K562 (cell line): ENCODE data around the gene PPP1R13B. TPM values are rescaled to one million over a fixed set of nuclear protein-coding genes. Genes with fewer than 3 reads are reported as not detected.

ENCODE experiments used
- ATAC-seq: fragments of 200-7000 bp; cut with Tn5 transposase; 3 replicates; pipeline ENCODE4 v1.9.1; 2020; ENCODE audit warnings: moderate library complexity
- BruUV-seq: library from RNA; stranded (reverse); fragments of 400-500 nt; replicated peaks from 2 replicates; lab custom pipeline; 2021; lab: Mats Ljungman, UMichigan
- CTCF ChIA-PET: fragments of 300-600 bp; formaldehyde crosslinking; extraction: SDS; loops from one replicate; lab custom pipeline; 2021; ENCODE audit warnings: low intra/inter-chr PET ratio; lab: Yijun Ruan, JAX
- POLR2A ChIA-PET: fragments of 300-600, 350-650 bp; sonication (Branson Sonifier 250); formaldehyde crosslinking; extraction: SDS; loops from one replicate; lab custom pipeline; 2021; ENCODE audit warnings: antibody characterized with exemption, inconsistent platforms; lab: Yijun Ruan, JAX
- DNase-seq, 4 experiments: peaks; one replicate each; pipeline versions ENCODE4 v3.0.0 to v3.0.0-alpha.2; 2011 to 2018; ENCODE audit warnings: low spot score in 3 of 4, mixed read lengths in 3 of 4; ENCODE audit errors: extremely low read depth in 1 of 4
- FAIRE-seq: peaks from 2 replicates; lab custom pipeline; 2011; peaks lifted over from hg19 to GRCh38; lab: Jason Lieb, UNC
- H2AFZ ChIP-seq: 2 replicates; pipeline ENCODE4 v1.6.0; 2011; ENCODE audit warnings: low read depth, low read length, control low read depth, inconsistent platforms
- H3K27ac ChIP-seq: fragments of 200-600 bp; 3 replicates; pipeline ENCODE4 v1.8.0; 2011; ENCODE audit warnings: low read depth, mild to moderate bottlenecking, control low read depth, inconsistent platforms, low read length, moderate library complexity, mixed read lengths; ENCODE audit errors: extremely low read depth
- H3K27me3 ChIP-seq, 2 experiments: fragments of 300-600 bp in 1 of 2; 2 replicates in 1 of 2; 3 replicates in 1 of 2; pipeline versions ENCODE4 v1.6.0 to v1.8.0; 2011; ENCODE audit warnings: inconsistent platforms in 2 of 2, low read length in 2 of 2, mild to moderate bottlenecking in 1 of 2, mixed read lengths in 1 of 2, moderate library complexity in 1 of 2; ENCODE audit not compliant: control insufficient read depth in 2 of 2, insufficient read depth in 2 of 2
- H3K36me3 ChIP-seq: fragments of 300-600 bp; 3 replicates; pipeline ENCODE4 v1.8.0; 2011; ENCODE audit warnings: mild to moderate bottlenecking, low read length, inconsistent platforms; ENCODE audit not compliant: control insufficient read depth, insufficient read depth
- H3K4me1 ChIP-seq, 2 experiments: fragments of 200-600 bp in 1 of 2; replicated peaks in 1 of 2; 2 replicates in 1 of 2; 3 replicates in 1 of 2; pipeline versions ENCODE4 v1.5.1 to v1.8.0; 2011; ENCODE audit warnings: inconsistent platforms in 2 of 2, low read length in 2 of 2, mild to moderate bottlenecking in 1 of 2, mixed read lengths in 1 of 2, moderate library complexity in 1 of 2; ENCODE audit not compliant: control insufficient read depth in 2 of 2, insufficient read depth in 2 of 2
- H3K4me2 ChIP-seq: 2 replicates; pipeline ENCODE4 v1.6.1; 2011; ENCODE audit warnings: low read length, control low read depth, inconsistent platforms, mixed read lengths; ENCODE audit not compliant: insufficient read depth
- H3K4me3 ChIP-seq: fragments of 200-600 bp; sonication (generic), shearing (Covaris generic); 2 replicates; pipeline ENCODE4 v1.5.1; 2016; ENCODE audit warnings: control low read depth, inconsistent platforms
- H3K79me2 ChIP-seq: fragments of 200-600 bp; 3 replicates; pipeline ENCODE4 v1.8.0; 2011; ENCODE audit warnings: low read length, inconsistent platforms; ENCODE audit not compliant: control insufficient read depth, insufficient read depth
- H3K9ac ChIP-seq, 2 experiments: 2 replicates each; pipeline versions ENCODE4 v1.6.0 to v1.6.1; 2011; ENCODE audit warnings: low read depth in 2 of 2, low read length in 2 of 2, control low read depth in 1 of 2, inconsistent platforms in 1 of 2, mild to moderate bottlenecking in 1 of 2, mixed read lengths in 1 of 2; ENCODE audit not compliant: insufficient read depth in 1 of 2
- H3K9me1 ChIP-seq: one replicate; pipeline ENCODE4 v1.6.0; 2011; ENCODE audit warnings: inconsistent platforms, mild to moderate bottlenecking, low read length, moderate library complexity; ENCODE audit not compliant: control insufficient read depth, insufficient read depth
- H3K9me3 ChIP-seq: replicated peaks from 2 replicates; pipeline ENCODE4 v1.5.1; 2011; ENCODE audit warnings: low read depth, low read length, inconsistent platforms; ENCODE audit not compliant: control insufficient read depth, insufficient read depth
- H4K20me1 ChIP-seq: replicated peaks from 2 replicates; pipeline ENCODE4 v1.6.1; 2011; ENCODE audit warnings: low read length, inconsistent platforms, mixed read lengths; ENCODE audit not compliant: control insufficient read depth, insufficient read depth
- CEBPB ChIP-seq: fragments of 450-650 bp; IDR thresholded peaks from 2 replicates; pipeline ENCODE4 v1.6.1; 2016; ENCODE audit warnings: missing genetic modification characterization, missing compliant biosample characterization
- ELF1 ChIP-seq: fragments of 200-800 bp; sonication (Bioruptor generic); IDR thresholded peaks from 2 replicates; pipeline ENCODE4 v1.6.1; 2016; ENCODE audit warnings: missing genetic modification characterization, missing compliant biosample characterization
- EZH2 ChIP-seq: IDR thresholded peaks from 2 replicates; pipeline ENCODE4 v1.6.1; 2012; ENCODE audit warnings: low read depth, mild to moderate bottlenecking, inconsistent platforms, low read length, borderline replicate concordance
- PHF8 ChIP-seq: fragments of 200-600 bp; sonication (generic); IDR thresholded peaks from 2 replicates; pipeline ENCODE4 v1.6.1; 2012; ENCODE audit warnings: mixed run types, mild to moderate bottlenecking, inconsistent platforms, low read length, moderate library complexity, borderline replicate concordance
- SIN3B ChIP-seq: fragments of 450-650 bp; IDR thresholded peaks from 2 replicates; pipeline ENCODE4 v1.6.1; 2017; ENCODE audit warnings: low read depth, mild to moderate bottlenecking, moderate library complexity
- ZEB2 ChIP-seq: fragments of 450-650 bp; IDR thresholded peaks from 2 replicates; pipeline ENCODE4 v1.6.1; 2016
- ZNF324 ChIP-seq: fragments of 250-450 bp; sonication (Bioruptor Pico); IDR thresholded peaks from 2 replicates; pipeline ENCODE4 v1.4.0; 2020; ENCODE audit warnings: mild to moderate bottlenecking
- ZNF436 ChIP-seq: fragments of 250-450, 450-650 bp; sonication (Bioruptor Pico); formaldehyde crosslinking; IDR thresholded peaks from 2 replicates; pipeline ENCODE4 v1.7.0; 2020; ENCODE audit warnings: mild to moderate bottlenecking
- ZNF717 ChIP-seq: fragments of 250-450 bp; sonication (Bioruptor Pico); IDR thresholded peaks from 2 replicates; pipeline ENCODE4 v1.5.0; 2021
- WGBS: fragments of 100-300 bp; shearing (Covaris generic); methylation state at CpG from one replicate; pipeline ENCODE4 v1.1.6; 2016; ENCODE audit warnings: low coverage, mixed read lengths; ENCODE audit not compliant: insufficient coverage; ENCODE audit errors: missing lambda C conversion rate; 5-methylcytosine and 5-hydroxymethylcytosine counted together
- in situ Hi-C: fragments of 300-500 bp; cut with MboI; formaldehyde crosslinking; loops from 4 replicates; pipeline ENCODE4 v1.15.0; 2018; ENCODE audit warnings: inconsistent platforms, mixed read lengths
- intact Hi-C: fragments of 100-400 bp; cut with micrococcal nuclease; formaldehyde crosslinking; loops from 2 replicates; pipeline ENCODE4 v1.14.2; 2022
- polyA plus RNA-seq, 8 experiments: library from polyadenylated mRNA; depleted of rRNA in 4 of 8; stranded (reverse) in 5 of 8; unstranded in 3 of 8; fragments of >200 nt; fragmentation: Nextera tagmentation in 2 of 8; fragmentation: Illumina TruSeq in 1 of 8; extraction: Ambion mirVana in 2 of 8; extraction: Trizol in 1 of 8; gene quantifications; 2 replicates each; pipeline versions ENCODE4 v1.2.1 to v1.2.3, GENCODE V29; 2011 to 2014; ENCODE audit warnings: inconsistent platforms in 1 of 8, missing spikeins in 1 of 8
- total RNA-seq, 7 experiments: library from RNA; depleted of rRNA in 6 of 7; stranded (reverse); fragments of >200 nt in 6 of 7; fragmentation: Illumina TruSeq in 2 of 7; extraction: Trizol in 2 of 7; gene quantifications; 2 replicates each; pipeline versions ENCODE4 v1.2.1 to v1.2.3, GENCODE V29; 2011 to 2021; ENCODE audit warnings: low replicate concordance in 1 of 7
- TF ChIP-seq, protein P1 (sequence below), 2 experiments: fragments of 200-800 bp in 1 of 2; sonication (Bioruptor generic) in 1 of 2; sonication (generic) in 1 of 2; formaldehyde crosslinking in 1 of 2; IDR thresholded peaks in 1 of 2; conservative IDR thresholded peaks in 1 of 2; 2 replicates each; pipeline versions ENCODE4 v1.5.0 to v1.6.1; 2016 to 2020; ENCODE audit warnings: missing compliant biosample characterization in 1 of 2, missing genetic modification characterization in 1 of 2, missing genetic modification reagents in 1 of 2
- TF ChIP-seq, protein P2 (sequence below): fragments of 250-450 bp; sonication (Bioruptor Pico); IDR thresholded peaks from 2 replicates; pipeline ENCODE4 v1.4.0; 2020; ENCODE audit warnings: borderline replicate concordance
- TF ChIP-seq, protein P3 (sequence below): conservative IDR thresholded peaks from 2 replicates; pipeline ENCODE4 v1.6.1; 2011; ENCODE audit warnings: low read depth, mild to moderate bottlenecking, low read length; ENCODE audit not compliant: control insufficient read depth
- TF ChIP-seq, protein P4 (sequence below): fragments of 450-650 bp; IDR thresholded peaks from 2 replicates; pipeline ENCODE4 v1.6.1; 2017; ENCODE audit warnings: antibody characterized with exemption, mild to moderate bottlenecking

Gene PPP1R13B
- total and polyA plus RNA-seq, 9 of the 15 experiments (the other 6 are each of a cell fraction or from before 2014, with no cell fraction given): 0.03 to 1.7 (median 0.15) TPM

DNA sequence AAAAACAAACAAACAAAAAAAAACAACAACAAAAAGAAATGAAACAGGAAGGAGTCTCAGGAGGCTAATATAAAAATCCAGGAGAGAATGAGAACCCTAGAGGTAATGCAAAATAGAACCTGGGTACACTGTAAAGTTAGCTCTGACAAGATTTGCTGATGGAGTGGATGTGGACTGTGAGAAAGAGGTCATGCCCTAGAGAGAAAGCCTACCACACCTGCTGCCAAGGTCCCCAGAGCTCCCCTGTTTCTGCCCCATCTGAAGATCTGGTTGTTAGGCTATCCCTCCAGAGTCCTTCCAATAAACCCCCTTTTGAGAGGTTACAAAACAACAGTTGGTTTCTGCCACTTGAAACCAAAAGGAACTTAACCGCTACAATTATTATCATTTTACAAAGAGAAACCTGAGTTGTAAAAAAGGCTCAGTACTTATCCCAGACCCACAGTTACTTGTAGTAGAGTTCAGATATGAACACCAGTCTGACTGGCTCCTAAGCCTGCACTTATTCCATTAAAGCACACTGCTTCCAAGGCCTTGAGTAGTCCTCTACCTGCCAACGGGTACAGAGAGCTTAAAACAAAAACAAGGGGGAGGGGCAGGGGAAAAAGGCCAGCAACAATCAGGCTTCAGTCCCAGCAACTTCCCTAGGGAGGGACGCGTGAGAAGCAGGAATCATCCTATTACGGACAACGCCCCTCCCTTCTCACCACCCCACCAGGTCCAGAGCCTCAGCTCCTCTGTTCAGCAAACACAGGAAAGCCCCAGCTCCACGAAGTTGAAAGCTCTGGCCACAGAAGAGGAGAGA, 27.7 kb downstream of the PPP1R13B start:
- DNase-seq (no peak), ATAC-seq (no peak), FAIRE-seq (no peak)
- intact Hi-C loops: no loop called here
- no peak overlapping the region for H3K27ac ChIP-seq
- in situ Hi-C loops: no loop called here
- H3K79me2 ChIP-seq: no peaks in the 10 kb centered on the region
- H3K4me1 ChIP-seq: no peaks in the 10 kb centered on the region
- no peaks in the 10 kb centered on the region for H4K20me1 ChIP-seq
- H3K9me3 ChIP-seq: no peaks in the 10 kb centered on the region
- BruUV-seq: no TSS peak
- no peak overlapping the region for H2AFZ ChIP-seq
- H3K4me2 ChIP-seq: no peak overlapping the region
- H3K9me1 ChIP-seq: no peaks in the 10 kb centered on the region
- POLR2A ChIA-PET: interaction anchor here (0.6 kb wide), 2 partner anchors 212 to 1219 kb away, joined by 3 read pairs; no protein-coding TSS in a partner anchor
- WGBS: 0% methylated on average over 3 of the region's 7 CpGs
- no peak overlapping the region for H3K4me3 ChIP-seq
- H3K27me3 ChIP-seq: peaks cover 4 to 7% of the 10 kb centered on the region in 2 experiments; a peak in 2 of 5 replicates
- CTCF ChIA-PET: no interaction called here
- no peak overlapping the region for H3K9ac ChIP-seq
- no peaks in the 10 kb centered on the region for H3K36me3 ChIP-seq
- TF ChIP-seq, protein P1, sequence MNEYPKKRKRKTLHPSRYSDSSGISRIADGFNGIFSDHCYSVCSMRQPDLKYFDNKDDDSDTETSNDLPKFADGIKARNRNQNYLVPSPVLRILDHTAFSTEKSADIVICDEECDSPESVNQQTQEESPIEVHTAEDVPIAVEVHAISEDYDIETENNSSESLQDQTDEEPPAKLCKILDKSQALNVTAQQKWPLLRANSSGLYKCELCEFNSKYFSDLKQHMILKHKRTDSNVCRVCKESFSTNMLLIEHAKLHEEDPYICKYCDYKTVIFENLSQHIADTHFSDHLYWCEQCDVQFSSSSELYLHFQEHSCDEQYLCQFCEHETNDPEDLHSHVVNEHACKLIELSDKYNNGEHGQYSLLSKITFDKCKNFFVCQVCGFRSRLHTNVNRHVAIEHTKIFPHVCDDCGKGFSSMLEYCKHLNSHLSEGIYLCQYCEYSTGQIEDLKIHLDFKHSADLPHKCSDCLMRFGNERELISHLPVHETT (CRISPR knock-in tag; conservative IDR thresholded peaks at IDR 0.05 in 1 of 2, IDR thresholded peaks at IDR 0.05 in 1 of 2): no peak
- TF ChIP-seq ZNF324 (CRISPR knock-in tag): no peak
- no peak for TF ChIP-seq ZNF436 (CRISPR knock-in tag)
- no peak for TF ChIP-seq ELF1 (tag)
- TF ChIP-seq, protein P2, sequence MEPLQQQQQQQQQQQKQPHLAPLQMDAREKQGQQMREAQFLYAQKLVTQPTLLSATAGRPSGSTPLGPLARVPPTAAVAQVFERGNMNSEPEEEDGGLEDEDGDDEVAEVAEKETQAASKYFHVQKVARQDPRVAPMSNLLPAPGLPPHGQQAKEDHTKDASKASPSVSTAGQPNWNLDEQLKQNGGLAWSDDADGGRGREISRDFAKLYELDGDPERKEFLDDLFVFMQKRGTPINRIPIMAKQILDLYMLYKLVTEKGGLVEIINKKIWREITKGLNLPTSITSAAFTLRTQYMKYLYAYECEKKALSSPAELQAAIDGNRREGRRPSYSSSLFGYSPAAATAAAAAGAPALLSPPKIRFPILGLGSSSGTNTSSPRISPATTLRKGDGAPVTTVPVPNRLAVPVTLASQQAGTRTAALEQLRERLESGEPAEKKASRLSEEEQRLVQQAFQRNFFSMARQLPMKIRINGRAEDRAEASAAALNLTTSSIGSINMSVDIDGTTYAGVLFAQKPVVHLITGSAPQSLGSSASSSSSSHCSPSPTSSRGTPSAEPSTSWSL (CRISPR knock-in tag): no peak
- no peak for TF ChIP-seq ZNF717
- TF ChIP-seq, protein P3, sequence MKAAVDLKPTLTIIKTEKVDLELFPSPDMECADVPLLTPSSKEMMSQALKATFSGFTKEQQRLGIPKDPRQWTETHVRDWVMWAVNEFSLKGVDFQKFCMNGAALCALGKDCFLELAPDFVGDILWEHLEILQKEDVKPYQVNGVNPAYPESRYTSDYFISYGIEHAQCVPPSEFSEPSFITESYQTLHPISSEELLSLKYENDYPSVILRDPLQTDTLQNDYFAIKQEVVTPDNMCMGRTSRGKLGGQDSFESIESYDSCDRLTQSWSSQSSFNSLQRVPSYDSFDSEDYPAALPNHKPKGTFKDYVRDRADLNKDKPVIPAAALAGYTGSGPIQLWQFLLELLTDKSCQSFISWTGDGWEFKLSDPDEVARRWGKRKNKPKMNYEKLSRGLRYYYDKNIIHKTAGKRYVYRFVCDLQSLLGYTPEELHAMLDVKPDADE: no peak
- no peak for TF ChIP-seq ZEB2
- no peak for TF ChIP-seq EZH2
- TF ChIP-seq, protein P4, sequence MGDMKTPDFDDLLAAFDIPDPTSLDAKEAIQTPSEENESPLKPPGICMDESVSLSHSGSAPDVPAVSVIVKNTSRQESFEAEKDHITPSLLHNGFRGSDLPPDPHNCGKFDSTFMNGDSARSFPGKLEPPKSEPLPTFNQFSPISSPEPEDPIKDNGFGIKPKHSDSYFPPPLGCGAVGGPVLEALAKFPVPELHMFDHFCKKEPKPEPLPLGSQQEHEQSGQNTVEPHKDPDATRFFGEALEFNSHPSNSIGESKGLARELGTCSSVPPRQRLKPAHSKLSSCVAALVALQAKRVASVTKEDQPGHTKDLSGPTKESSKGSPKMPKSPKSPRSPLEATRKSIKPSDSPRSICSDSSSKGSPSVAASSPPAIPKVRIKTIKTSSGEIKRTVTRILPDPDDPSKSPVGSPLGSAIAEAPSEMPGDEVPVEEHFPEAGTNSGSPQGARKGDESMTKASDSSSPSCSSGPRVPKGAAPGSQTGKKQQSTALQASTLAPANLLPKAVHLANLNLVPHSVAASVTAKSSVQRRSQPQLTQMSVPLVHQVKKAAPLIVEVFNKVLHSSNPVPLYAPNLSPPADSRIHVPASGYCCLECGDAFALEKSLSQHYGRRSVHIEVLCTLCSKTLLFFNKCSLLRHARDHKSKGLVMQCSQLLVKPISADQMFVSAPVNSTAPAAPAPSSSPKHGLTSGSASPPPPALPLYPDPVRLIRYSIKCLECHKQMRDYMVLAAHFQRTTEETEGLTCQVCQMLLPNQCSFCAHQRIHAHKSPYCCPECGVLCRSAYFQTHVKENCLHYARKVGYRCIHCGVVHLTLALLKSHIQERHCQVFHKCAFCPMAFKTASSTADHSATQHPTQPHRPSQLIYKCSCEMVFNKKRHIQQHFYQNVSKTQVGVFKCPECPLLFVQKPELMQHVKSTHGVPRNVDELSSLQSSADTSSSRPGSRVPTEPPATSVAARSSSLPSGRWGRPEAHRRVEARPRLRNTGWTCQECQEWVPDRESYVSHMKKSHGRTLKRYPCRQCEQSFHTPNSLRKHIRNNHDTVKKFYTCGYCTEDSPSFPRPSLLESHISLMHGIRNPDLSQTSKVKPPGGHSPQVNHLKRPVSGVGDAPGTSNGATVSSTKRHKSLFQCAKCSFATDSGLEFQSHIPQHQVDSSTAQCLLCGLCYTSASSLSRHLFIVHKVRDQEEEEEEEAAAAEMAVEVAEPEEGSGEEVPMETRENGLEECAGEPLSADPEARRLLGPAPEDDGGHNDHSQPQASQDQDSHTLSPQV: no peak
- no peak for TF ChIP-seq PHF8
- TF ChIP-seq SIN3B: no peak
- TF ChIP-seq CEBPB (tag): no peak
